Peyer's patch (tissue), 4 donors: ENCODE data around the gene DOCK3.

Experiments used
- CTCF ChIP-seq, 6 experiments: fragments of 450-650 bp in 4 of 6; fragments of 200-600 bp in 2 of 6; sonication (generic) in 1 of 6; IDR thresholded peaks; one replicate each; pipeline ENCODE4 v1.5.1; 2017 to 2019; ENCODE audit warnings: antibody characterized with exemption in 6 of 6, mild to moderate bottlenecking in 3 of 6, moderate library complexity in 1 of 6
- POLR2A ChIP-seq, 2 donors: fragments of 450-650 bp; IDR thresholded peaks; one replicate each; pipeline ENCODE4 v1.5.1; 2017; ENCODE audit warnings: antibody characterized with exemption in 2 of 2, mild to moderate bottlenecking in 2 of 2, moderate library complexity in 2 of 2

DNA sequence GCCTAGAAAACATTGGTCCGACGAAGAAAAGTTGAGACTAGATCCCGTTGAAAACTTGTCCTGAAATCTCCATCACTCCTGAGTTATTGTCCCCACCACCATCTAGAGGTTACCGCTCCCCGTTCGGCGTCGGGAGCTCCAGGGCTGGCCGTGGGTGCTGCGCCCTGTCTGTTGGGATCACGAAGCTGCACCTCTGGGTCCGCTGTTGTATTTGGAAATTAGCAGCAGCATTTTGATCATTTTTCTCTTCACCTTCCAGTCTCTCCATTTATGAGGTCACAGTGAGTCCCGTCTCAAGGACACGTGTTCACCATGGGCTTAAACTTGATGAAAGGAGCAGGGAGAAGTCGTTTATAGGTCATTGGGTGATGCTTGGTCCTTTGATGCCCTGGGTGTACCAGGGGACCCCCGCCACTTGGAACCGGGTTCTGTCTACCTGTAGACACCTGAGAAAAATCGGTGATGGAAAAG, 710.9 kb downstream of the DOCK3 start:
- TF ChIP-seq POLR2A (IDR thresholded peaks at IDR 0.05) (no peak), CTCF (IDR thresholded peaks at IDR 0.05) (no peak)
